Measurements from ENCODE around the gene PRKCH.

DNA sequence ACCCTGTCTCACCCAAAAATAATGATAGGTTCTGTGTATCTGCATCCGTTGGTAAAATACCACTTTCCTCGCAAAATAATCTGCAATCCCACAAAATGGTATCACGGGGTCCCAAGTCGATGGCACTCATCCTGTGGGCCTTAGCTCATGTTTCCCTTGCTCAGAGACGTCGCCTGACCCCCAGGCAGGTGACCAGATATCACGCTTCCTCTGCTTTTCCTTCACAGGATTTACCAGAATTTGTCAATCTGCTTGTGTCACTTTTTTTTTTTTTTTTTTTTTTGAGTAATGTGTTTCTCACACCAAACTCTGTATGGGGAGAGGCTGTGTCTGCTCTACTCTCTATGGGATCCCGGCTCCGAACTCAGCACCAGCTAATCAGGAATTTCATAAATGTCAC lies 162.7 kb downstream of the PRKCH start:
- TF ChIP-seq, protein P1, sequence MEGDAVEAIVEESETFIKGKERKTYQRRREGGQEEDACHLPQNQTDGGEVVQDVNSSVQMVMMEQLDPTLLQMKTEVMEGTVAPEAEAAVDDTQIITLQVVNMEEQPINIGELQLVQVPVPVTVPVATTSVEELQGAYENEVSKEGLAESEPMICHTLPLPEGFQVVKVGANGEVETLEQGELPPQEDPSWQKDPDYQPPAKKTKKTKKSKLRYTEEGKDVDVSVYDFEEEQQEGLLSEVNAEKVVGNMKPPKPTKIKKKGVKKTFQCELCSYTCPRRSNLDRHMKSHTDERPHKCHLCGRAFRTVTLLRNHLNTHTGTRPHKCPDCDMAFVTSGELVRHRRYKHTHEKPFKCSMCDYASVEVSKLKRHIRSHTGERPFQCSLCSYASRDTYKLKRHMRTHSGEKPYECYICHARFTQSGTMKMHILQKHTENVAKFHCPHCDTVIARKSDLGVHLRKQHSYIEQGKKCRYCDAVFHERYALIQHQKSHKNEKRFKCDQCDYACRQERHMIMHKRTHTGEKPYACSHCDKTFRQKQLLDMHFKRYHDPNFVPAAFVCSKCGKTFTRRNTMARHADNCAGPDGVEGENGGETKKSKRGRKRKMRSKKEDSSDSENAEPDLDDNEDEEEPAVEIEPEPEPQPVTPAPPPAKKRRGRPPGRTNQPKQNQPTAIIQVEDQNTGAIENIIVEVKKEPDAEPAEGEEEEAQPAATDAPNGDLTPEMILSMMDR (IDR thresholded peaks at IDR 0.05): no peak
- TF ChIP-seq, protein P2, sequence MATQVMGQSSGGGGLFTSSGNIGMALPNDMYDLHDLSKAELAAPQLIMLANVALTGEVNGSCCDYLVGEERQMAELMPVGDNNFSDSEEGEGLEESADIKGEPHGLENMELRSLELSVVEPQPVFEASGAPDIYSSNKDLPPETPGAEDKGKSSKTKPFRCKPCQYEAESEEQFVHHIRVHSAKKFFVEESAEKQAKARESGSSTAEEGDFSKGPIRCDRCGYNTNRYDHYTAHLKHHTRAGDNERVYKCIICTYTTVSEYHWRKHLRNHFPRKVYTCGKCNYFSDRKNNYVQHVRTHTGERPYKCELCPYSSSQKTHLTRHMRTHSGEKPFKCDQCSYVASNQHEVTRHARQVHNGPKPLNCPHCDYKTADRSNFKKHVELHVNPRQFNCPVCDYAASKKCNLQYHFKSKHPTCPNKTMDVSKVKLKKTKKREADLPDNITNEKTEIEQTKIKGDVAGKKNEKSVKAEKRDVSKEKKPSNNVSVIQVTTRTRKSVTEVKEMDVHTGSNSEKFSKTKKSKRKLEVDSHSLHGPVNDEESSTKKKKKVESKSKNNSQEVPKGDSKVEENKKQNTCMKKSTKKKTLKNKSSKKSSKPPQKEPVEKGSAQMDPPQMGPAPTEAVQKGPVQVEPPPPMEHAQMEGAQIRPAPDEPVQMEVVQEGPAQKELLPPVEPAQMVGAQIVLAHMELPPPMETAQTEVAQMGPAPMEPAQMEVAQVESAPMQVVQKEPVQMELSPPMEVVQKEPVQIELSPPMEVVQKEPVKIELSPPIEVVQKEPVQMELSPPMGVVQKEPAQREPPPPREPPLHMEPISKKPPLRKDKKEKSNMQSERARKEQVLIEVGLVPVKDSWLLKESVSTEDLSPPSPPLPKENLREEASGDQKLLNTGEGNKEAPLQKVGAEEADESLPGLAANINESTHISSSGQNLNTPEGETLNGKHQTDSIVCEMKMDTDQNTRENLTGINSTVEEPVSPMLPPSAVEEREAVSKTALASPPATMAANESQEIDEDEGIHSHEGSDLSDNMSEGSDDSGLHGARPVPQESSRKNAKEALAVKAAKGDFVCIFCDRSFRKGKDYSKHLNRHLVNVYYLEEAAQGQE (IDR thresholded peaks at IDR 0.05; ENCODE audit: insufficient read depth in 1 of 2, low read depth in 2 of 2, low read length in 1 of 2): no peak
- no peak for TF ChIP-seq POLR2AphosphoS5 (IDR thresholded peaks at IDR 0.05; ENCODE audit: low read depth, low read length)

All from Panc1 (cell line).